Smooth muscle cell (in vitro differentiated cells): ENCODE results near the gene VPS35L. TPM values are rescaled to one million over a fixed set of nuclear protein-coding genes. Genes with fewer than 3 reads are reported as not detected.

Experiments used
- DNase-seq: peaks from one replicate; lab custom pipeline; 2025; ENCODE audit not compliant: unreplicated experiment; lab: John Stamatoyannopoulos, UW
- H2AFZ ChIP-seq: fragments of 200-600 bp; sonication (generic); 2 replicates; pipeline ENCODE4 v1.6.0; 2016; ENCODE audit warnings: antibody characterized with exemption, low read depth, mild to moderate bottlenecking
- H3F3A ChIP-seq: fragments of 200-600 bp; sonication (generic); 2 replicates; pipeline ENCODE4 v1.6.0; 2017; ENCODE audit warnings: antibody characterized with exemption, low read depth
- H3K27ac ChIP-seq: fragments of 200-600 bp; sonication (generic); 2 replicates; pipeline ENCODE4 v1.5.1; 2016; ENCODE audit warnings: low read depth, mild to moderate bottlenecking
- H3K27me3 ChIP-seq: fragments of 200-600 bp; sonication (generic); 2 replicates; pipeline ENCODE4 v1.6.1; 2016; ENCODE audit warnings: low read depth, mild to moderate bottlenecking
- H3K36me3 ChIP-seq: fragments of 200-600 bp; sonication (generic); 2 replicates; pipeline ENCODE4 v1.5.1; 2016; ENCODE audit warnings: low read depth
- H3K4me1 ChIP-seq: fragments of 200-600 bp; sonication (generic); 2 replicates; pipeline ENCODE4 v1.5.1; 2016; ENCODE audit warnings: low read depth
- H3K4me2 ChIP-seq: fragments of 200-600 bp; sonication (generic); 2 replicates; pipeline ENCODE4 v1.6.0; 2016; ENCODE audit warnings: mild to moderate bottlenecking
- H3K4me3 ChIP-seq: fragments of 200-600 bp; sonication (generic); 2 replicates; pipeline ENCODE4 v1.5.1; 2016; ENCODE audit warnings: mild to moderate bottlenecking
- H3K79me2 ChIP-seq: fragments of 200-600 bp; sonication (generic); 2 replicates; pipeline ENCODE4 v1.6.0; 2016; ENCODE audit warnings: low read depth, mild to moderate bottlenecking
- H3K9ac ChIP-seq: fragments of 200-600 bp; sonication (generic); 2 replicates; pipeline ENCODE4 v1.6.0; 2016; ENCODE audit warnings: low read depth
- H3K9me3 ChIP-seq: fragments of 200-600 bp; sonication (generic); replicated peaks from 2 replicates; pipeline ENCODE4 v1.5.1; 2016; ENCODE audit warnings: low read depth
- H4K20me1 ChIP-seq: fragments of 200-600 bp; sonication (generic); 2 replicates; pipeline ENCODE4 v1.6.0; 2016; ENCODE audit warnings: low read depth
- CTCF ChIP-seq: fragments of 200-600 bp; sonication (generic); IDR thresholded peaks from 2 replicates; pipeline ENCODE4 v1.5.1; 2017; ENCODE audit warnings: borderline replicate concordance, mild to moderate bottlenecking, antibody characterized with exemption; ENCODE audit not compliant: insufficient read depth, poor library complexity, severe bottlenecking
- WGBS: methylation state at CpG from one replicate; pipeline ENCODE4 v1.1.7; 2016; ENCODE audit warnings: low lambda C conversion rate; 5-methylcytosine and 5-hydroxymethylcytosine counted together
- polyA plus RNA-seq: library from polyadenylated mRNA; unstranded; fragments of >200 nt; fragmentation: Nextera tagmentation; extraction: Ambion mirVana; gene quantifications from 2 replicates; pipeline ENCODE4 v1.2.1, GENCODE V29; 2016
- total RNA-seq: library from RNA; depleted of rRNA; stranded (reverse); fragments of >200 nt; gene quantifications from 2 replicates; pipeline ENCODE4 v1.2.3, GENCODE V29; 2014

Gene VPS35L
- total and polyA plus RNA-seq, 2 experiments from 2014 or later = 46.7 to 47.4 TPM

- Histone ChIP-seq H4K20me1 (peaks cover 19% of the 10 kb centered on the region), H2AFZ (no peak overlapping the region), H3K79me2 (peaks cover 11% of the 10 kb centered on the region), H3K9ac (no peak overlapping the region), H3K9me3 (no peaks in the 10 kb centered on the region), H3F3A (peaks cover 6% of the 10 kb centered on the region), H3K4me3 (no peak overlapping the region), H3K27ac (no peak overlapping the region), H3K4me2 (no peak overlapping the region), H3K27me3 (no peaks in the 10 kb centered on the region), H3K4me1 (peaks cover 11% of the 10 kb centered on the region), H3K36me3 (peaks cover 10% of the 10 kb centered on the region)
- TF ChIP-seq CTCF = no peak
- 75% methylated on average over 2 of the region's 2 CpGs for WGBS
- DNase-seq = no peak
Observed at GRCh38 chr16:19518388-19518787, 37.1 kb upstream of the VPS35L start.

DNA sequence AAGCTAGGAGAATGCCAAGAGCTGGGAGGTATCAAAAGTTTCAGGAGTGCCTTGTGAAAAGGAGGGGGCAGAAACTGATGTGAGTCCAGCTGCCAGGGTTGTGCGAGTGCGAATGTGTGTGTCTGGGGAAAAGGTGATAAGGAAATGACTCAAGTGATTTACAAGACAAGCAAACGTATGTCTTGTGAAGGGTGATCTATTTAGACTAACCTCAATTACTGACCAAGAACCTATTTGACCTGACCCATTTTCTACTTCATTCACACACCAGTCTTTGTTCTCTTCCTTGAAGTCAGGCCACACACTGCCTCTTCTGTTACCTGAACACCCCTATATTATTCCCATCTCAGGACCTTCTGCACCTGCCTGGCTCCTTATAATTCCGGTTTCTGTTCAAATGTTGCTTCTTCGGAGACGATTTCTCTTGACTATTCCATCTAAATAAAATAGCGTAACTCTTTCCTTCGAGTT lies 34.6 kb upstream of the VPS35L start:
- Histone ChIP-seq H3K36me3 (peaks cover 5% of the 10 kb centered on the region), H3F3A (peaks cover 12% of the 10 kb centered on the region), H3K4me1 (peaks cover 11% of the 10 kb centered on the region), H3K4me2 (peak overlapping the region; percentile 85), H3K27me3 (no peaks in the 10 kb centered on the region), H3K4me3 (peak overlapping the region; percentile 86), H4K20me1 (peaks cover 14% of the 10 kb centered on the region), H3K9me3 (no peaks in the 10 kb centered on the region), H3K9ac (peak overlapping the region; percentile 74), H2AFZ (peak overlapping the region; percentile 54), H3K27ac (peak overlapping the region; percentile 77), H3K79me2 (peaks cover 16% of the 10 kb centered on the region)
- TF ChIP-seq CTCF = no peak
- no peak for DNase-seq
- 18% methylated on average over 8 of the region's 8 CpGs for WGBS

DNA sequence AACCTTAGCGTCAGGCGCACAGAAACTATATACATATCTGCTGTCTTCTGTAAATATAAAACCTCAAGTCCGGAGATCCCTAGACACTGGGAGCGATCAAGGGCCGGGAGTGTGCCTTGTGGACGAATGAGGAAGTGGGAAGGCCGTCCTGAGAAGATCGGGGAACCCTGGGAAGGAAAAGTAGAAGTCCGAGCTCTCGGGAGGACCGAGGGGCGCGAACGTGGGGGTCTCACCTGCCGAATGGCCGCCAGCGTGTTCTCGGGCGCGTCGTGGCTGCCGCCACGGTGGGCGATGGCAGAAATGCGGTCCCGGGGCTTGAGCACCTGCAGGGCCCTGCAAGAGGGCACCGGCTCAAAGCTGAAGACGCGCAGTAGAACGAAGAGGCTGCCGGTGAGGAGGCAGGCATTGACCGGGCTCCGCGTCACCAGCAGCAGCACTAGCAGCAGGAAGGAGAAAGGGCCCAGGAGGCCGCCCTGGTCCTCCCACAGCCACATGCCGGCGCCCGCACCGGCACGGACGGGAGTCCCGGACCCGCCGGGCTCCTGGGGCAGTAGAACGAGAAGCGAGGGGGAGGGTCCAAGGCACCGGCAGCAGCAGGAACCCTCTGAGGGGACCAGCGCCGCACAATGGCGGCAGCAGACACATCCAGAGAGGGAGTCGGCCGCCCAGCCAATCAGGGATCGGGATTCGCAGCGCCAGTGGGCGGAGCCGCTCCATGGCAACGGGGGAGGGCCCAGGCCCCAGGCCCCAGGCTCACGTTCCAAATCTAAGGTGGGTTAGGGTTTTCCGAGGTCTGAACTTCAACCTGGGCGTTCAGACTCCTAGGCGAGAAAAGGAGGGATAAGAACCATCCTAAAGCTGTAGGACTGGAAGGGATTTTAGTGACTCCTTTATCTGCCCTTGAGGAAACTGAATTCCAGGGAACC lies 33.8 kb upstream of the VPS35L start, which contains the start of gene GDE1:
Gene GDE1 (minus strand): TSS at position 628 of the 926 bp plus-strand sequence. CDS start 134 bp downstream, at position 494.
- Histone ChIP-seq H3K79me2 (peaks cover 20% of the 10 kb centered on the region), H3K27ac (peak within 1 kb of the TSS; percentile 77), H3K4me1 (peaks cover 11% of the 10 kb centered on the region), H3K9me3 (no peaks in the 10 kb centered on the region), H3K27me3 (no peaks in the 10 kb centered on the region), H4K20me1 (peaks cover 14% of the 10 kb centered on the region), H3K9ac (peak within 1 kb of the TSS; percentile 74), H3K4me2 (peak within 1 kb of the TSS; percentile 85), H3K36me3 (peaks cover 2% of the 10 kb centered on the region), H2AFZ (peak within 1 kb of the TSS; percentile 54), H3F3A (peaks cover 12% of the 10 kb centered on the region), H3K4me3 (peak within 1 kb of the TSS; percentile 86)
- under 1% methylated on average over 60 of the region's 62 CpGs for WGBS
- TF ChIP-seq CTCF = peak; percentile 3
- peak; percentile 80 for DNase-seq
